Epithelial cell of prostate (primary cell): ENCODE measurements around the gene ATXN7L3.
"Not testable (repeated sequence)": the region's sequence is repeated elsewhere in the genome, so short reads cannot be mapped to it uniquely, and the experiment has no call there.

Source experiments
- DNase-seq: peaks from one replicate; pipeline ENCODE4 v3.0.0-alpha.2; 2011; ENCODE audit warnings: low read depth, low spot score
- H3K27ac ChIP-seq: fragments of 450-650 bp; 2 replicates; pipeline ENCODE4 v1.5.1; 2017; ENCODE audit warnings: mild to moderate bottlenecking

ATXN7L3 gene, protein sequence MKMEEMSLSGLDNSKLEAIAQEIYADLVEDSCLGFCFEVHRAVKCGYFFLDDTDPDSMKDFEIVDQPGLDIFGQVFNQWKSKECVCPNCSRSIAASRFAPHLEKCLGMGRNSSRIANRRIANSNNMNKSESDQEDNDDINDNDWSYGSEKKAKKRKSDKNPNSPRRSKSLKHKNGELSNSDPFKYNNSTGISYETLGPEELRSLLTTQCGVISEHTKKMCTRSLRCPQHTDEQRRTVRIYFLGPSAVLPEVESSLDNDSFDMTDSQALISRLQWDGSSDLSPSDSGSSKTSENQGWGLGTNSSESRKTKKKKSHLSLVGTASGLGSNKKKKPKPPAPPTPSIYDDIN

GRCh38 chr17:44199553-44200477, at the start of gene ATXN7L3:
Gene ATXN7L3 (minus strand): TSS chr17:44199884. CDS start chr17:44198070, 1,814 bp downstream.
- peak within 1 kb of the TSS; percentile 98 for H3K27ac ChIP-seq
- DNase-seq, result peak; percentile 87

- no peak for DNase-seq
- H3K27ac ChIP-seq, result no peak overlapping the region
These were observed 48.4 kb upstream of the ATXN7L3 start for GRCh38 chr17:44247876-44248736.

- H3K27ac ChIP-seq, result no peak overlapping the region
- DNase-seq, result no peak
These were observed 47.8 kb upstream of the ATXN7L3 start for GRCh38 chr17:44247440-44247841.

DNA sequence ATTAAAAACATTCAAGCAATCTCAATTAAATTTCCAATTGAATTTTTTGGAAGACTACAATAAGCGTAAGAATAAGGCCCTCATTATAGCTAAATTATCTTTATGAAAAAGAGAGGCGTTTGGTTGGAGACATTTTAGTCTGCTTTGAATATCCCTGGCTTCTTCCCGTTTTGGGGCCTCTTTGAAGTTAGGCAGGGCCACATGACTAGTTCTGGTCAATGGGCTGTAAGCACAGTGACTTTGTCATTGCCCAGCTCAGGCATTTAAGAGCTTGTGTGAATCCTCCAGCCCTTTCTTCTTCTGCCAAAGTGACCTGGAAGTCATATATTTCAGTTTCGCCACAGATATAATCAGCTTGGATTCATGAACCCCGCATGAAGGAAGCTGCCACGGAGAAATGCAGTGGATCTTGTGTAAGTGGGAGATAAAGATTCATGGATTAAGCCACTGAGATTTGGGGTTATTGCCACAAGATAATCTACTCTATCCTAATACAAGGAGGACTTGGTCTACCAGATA, 41.5 kb upstream of the ATXN7L3 start:
- DNase-seq, result no peak
- no peak overlapping the region for H3K27ac ChIP-seq

- not testable (repeated sequence) for H3K27ac ChIP-seq, DNase-seq
These were observed 38.2 kb upstream of the ATXN7L3 start for GRCh38 chr17:44237886-44238285.

DNA sequence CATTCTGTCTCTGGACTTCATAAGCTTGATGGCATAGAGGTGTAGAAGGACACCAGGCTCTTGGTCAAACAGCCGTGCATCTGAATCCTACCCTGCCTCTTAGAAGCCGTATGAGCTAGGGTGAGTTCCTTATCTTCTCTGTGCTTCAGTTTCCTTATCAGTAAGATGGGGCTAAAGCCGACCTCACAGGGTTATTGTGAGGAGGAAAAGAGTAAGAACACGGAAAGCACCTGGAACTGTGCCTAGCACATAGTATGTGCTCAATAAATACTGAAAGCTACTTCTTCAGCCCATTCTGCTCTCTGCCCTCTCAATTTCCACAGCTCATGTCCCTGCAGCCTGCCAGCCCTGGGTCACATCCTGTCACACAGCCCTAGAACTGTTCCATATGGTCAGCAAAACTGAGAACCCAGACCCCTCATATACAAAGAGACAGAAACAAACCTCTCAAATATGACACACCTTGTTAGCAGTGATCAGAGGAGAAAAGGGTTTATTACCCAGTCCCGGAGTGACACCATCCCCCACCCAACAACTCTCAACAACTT, 36.8 kb upstream of the ATXN7L3 start:
- DNase-seq, result no peak
- peak overlapping the region; percentile 86 for H3K27ac ChIP-seq

- DNase-seq, result peak; percentile 87
These were observed 35.9 kb upstream of the ATXN7L3 start for GRCh38 chr17:44235583-44235936.

DNA sequence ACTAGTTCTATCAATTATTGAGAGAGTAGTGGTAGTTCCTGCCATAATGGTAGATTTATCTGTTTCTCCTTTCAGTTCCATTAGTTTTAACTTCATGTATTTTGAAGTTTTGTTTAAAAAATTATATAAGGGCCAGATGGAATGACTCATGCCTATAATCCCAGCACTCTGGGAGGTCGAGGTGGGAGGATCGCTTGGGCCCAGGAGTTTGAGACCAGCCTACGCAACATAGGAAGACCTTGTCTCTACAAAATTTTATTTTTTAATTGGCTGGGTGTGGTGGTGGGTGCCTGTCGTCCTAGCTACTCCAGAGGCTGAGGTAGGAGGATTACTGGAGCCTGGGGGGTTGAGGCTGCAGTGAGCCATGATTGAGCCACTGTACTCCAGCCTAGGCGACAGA, 33.9 kb upstream of the ATXN7L3 start:
- H3K27ac ChIP-seq, result no peak overlapping the region
- DNase-seq, result no peak

More at GRCh38 chr17:44235583-44235936, 35.9 kb upstream of the ATXN7L3 start:
- H3K27ac ChIP-seq, result peak overlapping the region; percentile 86

- H3K27ac ChIP-seq, result no peak overlapping the region
- DNase-seq, result no peak
These were observed 32.4 kb upstream of the ATXN7L3 start for GRCh38 chr17:44232061-44232460.

GRCh38 chr17:44230140-44230539, 30.5 kb upstream of the ATXN7L3 start:
- no peak overlapping the region for H3K27ac ChIP-seq
- no peak for DNase-seq

DNA sequence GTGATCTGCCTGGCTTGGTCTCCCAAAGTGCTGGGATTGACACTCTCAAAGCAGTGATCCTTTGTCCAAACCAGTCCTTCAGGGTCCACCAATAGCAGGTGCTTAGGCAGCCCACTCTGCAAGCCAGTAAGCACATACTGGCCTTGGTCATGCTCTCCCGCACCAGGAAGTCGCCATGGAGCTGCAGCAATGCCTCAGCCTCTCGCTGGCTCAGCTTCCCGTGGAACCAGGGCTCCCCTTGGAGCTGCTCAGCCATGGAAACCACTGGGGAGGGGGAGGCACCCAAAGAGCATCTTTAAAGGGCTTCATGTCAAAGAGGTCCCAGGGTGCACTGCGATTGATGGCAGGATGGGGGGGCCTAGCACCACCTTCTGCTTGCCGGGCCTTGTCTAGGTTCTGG, 29.4 kb upstream of the ATXN7L3 start:
- no peak for DNase-seq

DNA sequence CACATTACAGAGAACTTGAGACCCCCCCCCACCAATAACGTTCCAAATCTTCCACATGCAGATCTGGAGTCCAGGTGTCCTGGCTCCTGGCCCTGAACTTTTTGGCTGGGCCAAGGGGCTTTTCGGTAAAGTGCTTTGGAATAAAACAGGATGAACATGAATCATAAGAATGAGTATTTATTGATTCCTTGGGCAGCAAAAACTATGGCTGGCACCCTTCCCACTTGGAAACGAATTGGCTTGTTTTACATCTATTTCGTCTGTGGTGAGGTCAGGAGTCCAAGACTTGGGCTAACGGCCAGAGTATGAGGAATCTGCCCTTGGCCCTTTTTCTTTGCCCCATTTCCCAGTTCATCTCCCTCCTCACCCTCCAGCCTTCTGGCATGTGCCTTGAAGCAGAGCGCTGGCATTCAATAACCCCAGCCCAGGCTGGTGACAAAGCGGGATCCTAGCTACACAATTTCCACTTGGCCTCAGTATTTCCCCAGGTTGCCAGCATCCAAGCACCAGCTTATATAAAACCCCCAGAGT, 23.9 kb upstream of the ATXN7L3 start:
- DNase-seq, result no peak
- H3K27ac ChIP-seq, result peak overlapping the region; percentile 96

More for the DNA sequence above, 29.4 kb upstream of the ATXN7L3 start:
- H3K27ac ChIP-seq, result no peak overlapping the region

DNA sequence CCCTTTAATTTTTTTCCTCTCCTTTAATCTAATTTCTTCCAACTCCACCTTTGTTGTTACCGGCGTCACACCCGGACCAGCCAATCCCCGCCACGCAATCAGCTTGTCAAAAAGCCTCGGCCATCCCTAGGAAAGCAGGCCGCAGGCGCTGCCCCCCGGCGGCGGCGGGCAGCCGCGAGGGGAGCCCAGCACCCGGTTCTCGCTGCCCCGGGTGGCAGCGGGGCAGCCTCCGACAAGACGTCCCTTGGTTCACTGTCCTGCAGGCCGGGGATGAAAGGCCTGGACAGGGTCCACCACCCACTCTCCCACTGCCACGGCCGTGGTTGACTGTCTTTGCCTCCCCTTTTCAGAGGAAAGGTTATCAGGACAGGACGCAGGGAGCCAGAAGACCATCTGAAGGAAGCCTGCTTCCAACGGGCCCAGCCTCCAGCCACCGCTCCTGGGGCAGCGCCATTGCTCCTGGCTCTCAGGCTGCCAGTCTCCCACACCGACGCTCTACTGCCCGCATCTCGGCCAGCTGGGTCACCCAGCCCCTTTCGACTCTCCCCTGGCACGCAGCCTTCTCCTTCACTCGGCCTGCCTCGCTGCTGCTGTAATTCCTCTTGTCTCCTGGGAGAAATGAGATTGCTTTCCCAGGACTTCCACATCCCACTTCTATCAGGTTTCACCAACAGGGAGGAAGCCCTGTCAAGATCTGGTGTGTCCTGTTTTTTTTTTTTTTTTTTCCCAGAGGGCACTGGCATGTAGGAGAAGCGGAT, 22.6 kb upstream of the ATXN7L3 start:
- DNase-seq, result no peak
- peak overlapping the region; percentile 96 for H3K27ac ChIP-seq

- no peak for DNase-seq
- peak overlapping the region; percentile 96 for H3K27ac ChIP-seq
These were observed 22.1 kb upstream of the ATXN7L3 start for GRCh38 chr17:44221862-44222111.

DNA sequence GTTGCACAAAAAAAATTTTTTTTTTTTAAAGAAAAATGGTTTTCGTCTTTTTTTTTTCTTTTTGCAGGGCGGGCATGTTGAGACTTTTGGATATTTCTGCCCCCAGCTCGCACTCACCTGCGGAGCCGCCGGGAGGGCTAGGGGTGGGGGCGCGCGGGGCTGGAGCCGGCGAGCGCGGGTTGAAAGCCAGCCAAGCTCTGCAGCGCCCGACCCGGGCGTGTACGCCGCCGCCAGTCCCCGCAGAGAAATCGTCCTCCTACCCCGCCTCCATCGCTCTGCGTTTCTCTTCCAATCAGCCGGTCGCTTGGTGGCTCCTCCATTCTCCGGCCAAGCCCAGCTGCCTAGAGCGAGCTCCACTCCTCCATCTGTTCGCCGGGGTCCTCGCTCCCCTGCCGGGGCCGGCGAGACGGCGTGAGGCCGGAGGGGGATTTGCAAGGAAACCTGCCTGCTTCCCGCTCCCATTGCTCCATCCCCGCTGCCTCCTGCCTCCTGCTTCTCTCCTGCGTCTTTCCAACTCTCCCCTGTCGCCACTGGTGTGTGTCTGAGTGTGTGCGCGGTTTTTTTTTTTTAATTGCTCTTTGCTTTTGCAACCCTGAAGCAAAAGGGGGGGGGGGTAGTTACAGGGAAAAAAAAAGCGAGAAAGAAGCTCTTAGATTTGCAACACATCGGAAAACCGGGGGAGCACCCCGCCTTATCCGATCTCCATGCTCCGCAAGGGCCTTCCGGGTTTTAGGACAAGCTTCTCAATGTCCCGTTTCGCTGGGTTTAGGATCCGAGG, 21.6 kb upstream of the ATXN7L3 start:
- DNase-seq, result no peak
- peak overlapping the region; percentile 96 for H3K27ac ChIP-seq

DNA sequence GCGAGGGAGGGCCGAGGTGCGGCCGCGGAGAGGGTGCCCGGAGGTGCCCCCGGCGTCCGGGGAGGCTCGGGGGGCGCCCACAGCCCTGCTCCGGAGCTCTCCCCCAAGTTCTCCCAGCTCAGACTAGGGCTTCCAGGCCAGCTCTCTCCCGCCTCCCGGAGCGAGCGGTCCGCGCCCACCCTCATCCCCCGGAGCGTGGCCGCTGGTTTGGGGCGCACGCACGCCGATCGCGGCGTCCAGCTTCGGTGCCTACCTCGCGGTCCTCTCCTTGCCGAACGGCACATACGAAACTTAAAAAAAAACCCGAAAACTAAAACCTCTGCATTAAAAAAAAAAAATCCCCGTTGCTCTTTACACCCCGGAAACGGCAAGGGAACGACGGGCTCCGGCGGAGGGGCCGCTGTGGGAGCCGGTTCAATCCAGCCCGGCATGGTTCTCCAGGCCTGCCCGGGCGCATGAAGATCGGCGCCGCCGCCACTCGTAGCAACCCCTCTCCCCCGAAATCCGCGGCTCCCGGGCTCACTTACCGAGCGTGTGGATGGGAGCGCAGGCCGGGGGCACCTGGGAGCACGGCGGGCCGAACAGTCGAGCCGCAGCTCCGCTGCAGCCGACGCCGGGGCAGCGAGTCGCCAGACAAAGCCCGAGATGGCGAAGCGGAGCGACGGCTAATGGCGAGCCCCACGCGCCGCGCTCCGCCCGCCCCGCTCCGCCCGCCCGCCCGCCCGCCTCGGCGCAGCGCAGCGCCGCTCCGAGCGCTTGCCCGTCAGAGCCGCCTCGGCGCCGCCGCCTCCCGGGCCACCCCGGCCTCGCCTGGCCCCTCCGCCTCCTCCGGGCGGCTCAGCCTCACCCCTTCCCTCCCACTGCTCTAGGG, 20.8 kb upstream of the ATXN7L3 start:
- H3K27ac ChIP-seq, result peak overlapping the region; percentile 96
- DNase-seq, result no peak

- peak within 1 kb of the TSS; percentile 96 for H3K27ac ChIP-seq
- DNase-seq, result no peak
These were observed 20.0 kb upstream of the ATXN7L3 start, which contains the start of gene UBTF for GRCh38 chr17:44219616-44220212. Gene UBTF (minus strand): TSS chr17:44219675. CDS start chr17:44218229, 1,446 bp downstream.
